ENCODE data around the gene TNNT1.

TNNT1 gene

GRCh38 chr19:55092423-55093318 lies 56.3 kb downstream of the TNNT1 start:
- peak overlapping the region; percentile 51 for H3K4me3 ChIP-seq (ENCODE audit: low read length)
- no peaks in the 10 kb centered on the region for H3K9me3 ChIP-seq (ENCODE audit: insufficient read depth, low read depth, low read length)
- peaks cover 13% of the 10 kb centered on the region for H3K36me3 ChIP-seq (ENCODE audit: insufficient read depth, low read length)
- no peak overlapping the region for H3K9ac ChIP-seq (ENCODE audit: low read depth, low read length)
- no peak overlapping the region for H3K27ac ChIP-seq (ENCODE audit: low read depth, low read length)
- H3K4me1 ChIP-seq (ENCODE audit: insufficient read depth, low read length): peaks cover 17% of the 10 kb centered on the region
- H3K27me3 ChIP-seq (ENCODE audit: insufficient read depth, low read length): no peaks in the 10 kb centered on the region; the same call in 1 of the 2 replicates
- WGBS: 63% methylated on average over 33 of the region's 49 CpGs

- 45% methylated on average over 27 of the region's 27 CpGs for WGBS
- H3K4me3 ChIP-seq (ENCODE audit: low read length): peak overlapping the region; percentile 51
- peaks cover 13% of the 10 kb centered on the region for H3K36me3 ChIP-seq (ENCODE audit: insufficient read depth, low read length)
- H3K9ac ChIP-seq (ENCODE audit: low read depth, low read length): no peak overlapping the region
- H3K27ac ChIP-seq (ENCODE audit: low read depth, low read length): no peak overlapping the region
- H3K9me3 ChIP-seq (ENCODE audit: insufficient read depth, low read depth, low read length): no peaks in the 10 kb centered on the region
- peaks cover 21% of the 10 kb centered on the region for H3K4me1 ChIP-seq (ENCODE audit: insufficient read depth, low read length)
- no peaks in the 10 kb centered on the region; the same call in 1 of the 2 replicates for H3K27me3 ChIP-seq (ENCODE audit: insufficient read depth, low read length)
Observed at GRCh38 chr19:55091955-55092354, 57.1 kb downstream of the TNNT1 start.

GRCh38 chr19:55091126-55091910 lies 57.7 kb downstream of the TNNT1 start:
- Histone ChIP-seq H3K9ac (ENCODE audit: low read depth, low read length) (no peak overlapping the region), H3K4me1 (ENCODE audit: insufficient read depth, low read length) (peaks cover 21% of the 10 kb centered on the region), H3K36me3 (ENCODE audit: insufficient read depth, low read length) (peaks cover 13% of the 10 kb centered on the region), H3K27ac (ENCODE audit: low read depth, low read length) (no peak overlapping the region), H3K4me3 (ENCODE audit: low read length) (no peak overlapping the region), H3K27me3 (ENCODE audit: insufficient read depth, low read length) (peaks cover under 1% of the 10 kb centered on the region; the same call in 1 of the 2 replicates), H3K9me3 (ENCODE audit: insufficient read depth, low read depth, low read length) (no peaks in the 10 kb centered on the region)
- WGBS: 93% methylated on average over 31 of the region's 32 CpGs

GRCh38 chr19:55090564-55090963 lies 58.4 kb downstream of the TNNT1 start:
- no peak overlapping the region for H3K27ac ChIP-seq (ENCODE audit: low read depth, low read length)
- no peaks in the 10 kb centered on the region for H3K9me3 ChIP-seq (ENCODE audit: insufficient read depth, low read depth, low read length)
- 93% methylated on average over 13 of the region's 13 CpGs for WGBS
- peaks cover 26% of the 10 kb centered on the region for H3K4me1 ChIP-seq (ENCODE audit: insufficient read depth, low read length)
- H3K36me3 ChIP-seq (ENCODE audit: insufficient read depth, low read length): peaks cover 13% of the 10 kb centered on the region
- H3K9ac ChIP-seq (ENCODE audit: low read depth, low read length): no peak overlapping the region
- H3K4me3 ChIP-seq (ENCODE audit: low read length): no peak overlapping the region
- peaks cover 8% of the 10 kb centered on the region for H3K27me3 ChIP-seq (ENCODE audit: insufficient read depth, low read length)

- WGBS: 87% methylated on average over 3 of the region's 3 CpGs
- Histone ChIP-seq H3K9ac (ENCODE audit: low read depth, low read length) (no peak overlapping the region), H3K36me3 (ENCODE audit: insufficient read depth, low read length) (peaks cover 7% of the 10 kb centered on the region), H3K27me3 (ENCODE audit: insufficient read depth, low read length) (peaks cover 20% of the 10 kb centered on the region), H3K9me3 (ENCODE audit: insufficient read depth, low read depth, low read length) (no peaks in the 10 kb centered on the region), H3K4me3 (ENCODE audit: low read length) (no peak overlapping the region), H3K27ac (ENCODE audit: low read depth, low read length) (no peak overlapping the region), H3K4me1 (ENCODE audit: insufficient read depth, low read length) (peaks cover 21% of the 10 kb centered on the region)
Observed at GRCh38 chr19:55089342-55089944, 59.6 kb downstream of the TNNT1 start.

GRCh38 chr19:55088543-55089341 lies 60.3 kb downstream of the TNNT1 start:
- no peak overlapping the region for H3K27ac ChIP-seq (ENCODE audit: low read depth, low read length)
- no peak overlapping the region; the same call in 1 of the 2 replicates for H3K9ac ChIP-seq (ENCODE audit: low read depth, low read length)
- H3K4me3 ChIP-seq (ENCODE audit: low read length): 0 out of 2 replicates have a peak overlapping the region, but pooled peaks have one; percentile 18

GRCh38 chr19:55088021-55088451 lies 61.0 kb downstream of the TNNT1 start:
- H3K9ac ChIP-seq (ENCODE audit: low read depth, low read length): peak overlapping the region; percentile 63; the same call in 1 of the 2 replicates
- H3K27ac ChIP-seq (ENCODE audit: low read depth, low read length): no peak overlapping the region
- H3K36me3 ChIP-seq (ENCODE audit: insufficient read depth, low read length): peaks cover 7% of the 10 kb centered on the region
- WGBS: 76% methylated on average over 12 of the region's 12 CpGs
- no peaks in the 10 kb centered on the region for H3K9me3 ChIP-seq (ENCODE audit: insufficient read depth, low read depth, low read length)
- peaks cover 18% of the 10 kb centered on the region for H3K4me1 ChIP-seq (ENCODE audit: insufficient read depth, low read length)
- peak overlapping the region; percentile 65 for H3K4me3 ChIP-seq (ENCODE audit: low read length)
- H3K27me3 ChIP-seq (ENCODE audit: insufficient read depth, low read length): peaks cover 31% of the 10 kb centered on the region

More at GRCh38 chr19:55088543-55089341, 60.3 kb downstream of the TNNT1 start:
- Histone ChIP-seq H3K4me1 (ENCODE audit: insufficient read depth, low read length) (peaks cover 18% of the 10 kb centered on the region), H3K36me3 (ENCODE audit: insufficient read depth, low read length) (peaks cover 7% of the 10 kb centered on the region), H3K9me3 (ENCODE audit: insufficient read depth, low read depth, low read length) (no peaks in the 10 kb centered on the region), H3K27me3 (ENCODE audit: insufficient read depth, low read length) (peaks cover 26% of the 10 kb centered on the region)
- 58% methylated on average over 12 of the region's 18 CpGs for WGBS

- 30% methylated on average over 17 of the region's 17 CpGs for WGBS
- Histone ChIP-seq H3K27me3 (ENCODE audit: insufficient read depth, low read length) (peaks cover 36% of the 10 kb centered on the region), H3K4me3 (ENCODE audit: low read length) (peak overlapping the region; percentile 65), H3K27ac (ENCODE audit: low read depth, low read length) (no peak overlapping the region), H3K9me3 (ENCODE audit: insufficient read depth, low read depth, low read length) (no peaks in the 10 kb centered on the region), H3K9ac (ENCODE audit: low read depth, low read length) (peak overlapping the region; percentile 63), H3K36me3 (ENCODE audit: insufficient read depth, low read length) (peaks cover 7% of the 10 kb centered on the region), H3K4me1 (ENCODE audit: insufficient read depth, low read length) (peaks cover 18% of the 10 kb centered on the region)
Observed at GRCh38 chr19:55087542-55087901, 61.5 kb downstream of the TNNT1 start.

GRCh38 chr19:55086730-55087541 lies 62.1 kb downstream of the TNNT1 start:
- H3K27ac ChIP-seq (ENCODE audit: low read depth, low read length): no peak overlapping the region
- under 1% methylated on average over 74 of the region's 74 CpGs for WGBS
- H3K9ac ChIP-seq (ENCODE audit: low read depth, low read length): peak overlapping the region; percentile 63
- H3K36me3 ChIP-seq (ENCODE audit: insufficient read depth, low read length): peaks cover 7% of the 10 kb centered on the region
- no peaks in the 10 kb centered on the region for H3K9me3 ChIP-seq (ENCODE audit: insufficient read depth, low read depth, low read length)
- H3K27me3 ChIP-seq (ENCODE audit: insufficient read depth, low read length): peaks cover 42% of the 10 kb centered on the region
- peaks cover 18% of the 10 kb centered on the region for H3K4me1 ChIP-seq (ENCODE audit: insufficient read depth, low read length)
- peak overlapping the region; percentile 65 for H3K4me3 ChIP-seq (ENCODE audit: low read length)
